Retinal pigment epithelial cell (primary cell): Measurements from ENCODE around the gene ANKRD24.
A peak's percentile ranks its signal among the peaks of the same experiment; 100 is the strongest.
"Not testable (repeated sequence)": the region's sequence is repeated elsewhere in the genome, so short reads cannot be mapped to it uniquely, and the experiment has no call there.

ENCODE experiments used
- DNase-seq: peaks from one replicate; pipeline ENCODE4 v3.0.0-alpha.2; 2010; ENCODE audit warnings: low read depth
- H3K4me3 ChIP-seq: 2 replicates; pipeline ENCODE4 v1.5.1; 2011; ENCODE audit warnings: mild to moderate bottlenecking, low read length, control low read depth, moderate library complexity
- TF ChIP-seq, protein P1 (sequence below): conservative IDR thresholded peaks from 2 replicates; pipeline ENCODE4 v1.5.1; 2011; ENCODE audit warnings: low read depth, low read length, control low read depth, inconsistent platforms

ANKRD24 gene

DNA sequence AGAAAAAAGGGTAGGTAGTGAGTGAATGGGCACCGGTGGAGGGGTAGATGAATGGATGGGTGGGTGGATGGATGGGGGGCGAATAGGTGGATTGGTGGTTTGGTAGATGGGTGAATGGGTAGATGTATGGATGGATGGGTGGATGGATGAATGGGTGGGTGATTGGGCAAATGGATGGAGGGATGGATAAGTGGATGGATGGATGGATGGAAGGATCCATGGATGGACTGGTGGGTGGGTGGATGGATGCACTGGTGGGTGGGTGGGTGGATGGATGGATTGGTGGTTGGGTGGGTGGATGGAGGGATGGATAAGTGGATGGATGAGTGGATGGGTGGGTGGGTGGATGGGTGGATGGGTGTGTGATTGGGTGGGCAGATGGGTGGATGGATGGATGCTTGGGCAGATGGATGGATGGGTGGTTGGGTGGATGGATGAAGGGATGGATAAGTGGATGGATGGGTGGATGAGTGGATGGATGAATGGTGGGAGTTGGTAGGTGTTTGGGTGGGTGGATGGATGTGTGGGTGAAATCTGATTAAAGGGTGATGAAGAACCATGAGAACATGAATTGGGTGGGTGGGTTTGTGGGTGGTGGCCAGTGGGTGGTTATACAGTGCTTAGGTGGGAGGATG, 2.3 kb downstream of the ANKRD24 start:
- no peak overlapping the region for H3K4me3 ChIP-seq
- TF ChIP-seq, protein P1, sequence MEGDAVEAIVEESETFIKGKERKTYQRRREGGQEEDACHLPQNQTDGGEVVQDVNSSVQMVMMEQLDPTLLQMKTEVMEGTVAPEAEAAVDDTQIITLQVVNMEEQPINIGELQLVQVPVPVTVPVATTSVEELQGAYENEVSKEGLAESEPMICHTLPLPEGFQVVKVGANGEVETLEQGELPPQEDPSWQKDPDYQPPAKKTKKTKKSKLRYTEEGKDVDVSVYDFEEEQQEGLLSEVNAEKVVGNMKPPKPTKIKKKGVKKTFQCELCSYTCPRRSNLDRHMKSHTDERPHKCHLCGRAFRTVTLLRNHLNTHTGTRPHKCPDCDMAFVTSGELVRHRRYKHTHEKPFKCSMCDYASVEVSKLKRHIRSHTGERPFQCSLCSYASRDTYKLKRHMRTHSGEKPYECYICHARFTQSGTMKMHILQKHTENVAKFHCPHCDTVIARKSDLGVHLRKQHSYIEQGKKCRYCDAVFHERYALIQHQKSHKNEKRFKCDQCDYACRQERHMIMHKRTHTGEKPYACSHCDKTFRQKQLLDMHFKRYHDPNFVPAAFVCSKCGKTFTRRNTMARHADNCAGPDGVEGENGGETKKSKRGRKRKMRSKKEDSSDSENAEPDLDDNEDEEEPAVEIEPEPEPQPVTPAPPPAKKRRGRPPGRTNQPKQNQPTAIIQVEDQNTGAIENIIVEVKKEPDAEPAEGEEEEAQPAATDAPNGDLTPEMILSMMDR, result no peak
- DNase-seq, result no peak

DNA sequence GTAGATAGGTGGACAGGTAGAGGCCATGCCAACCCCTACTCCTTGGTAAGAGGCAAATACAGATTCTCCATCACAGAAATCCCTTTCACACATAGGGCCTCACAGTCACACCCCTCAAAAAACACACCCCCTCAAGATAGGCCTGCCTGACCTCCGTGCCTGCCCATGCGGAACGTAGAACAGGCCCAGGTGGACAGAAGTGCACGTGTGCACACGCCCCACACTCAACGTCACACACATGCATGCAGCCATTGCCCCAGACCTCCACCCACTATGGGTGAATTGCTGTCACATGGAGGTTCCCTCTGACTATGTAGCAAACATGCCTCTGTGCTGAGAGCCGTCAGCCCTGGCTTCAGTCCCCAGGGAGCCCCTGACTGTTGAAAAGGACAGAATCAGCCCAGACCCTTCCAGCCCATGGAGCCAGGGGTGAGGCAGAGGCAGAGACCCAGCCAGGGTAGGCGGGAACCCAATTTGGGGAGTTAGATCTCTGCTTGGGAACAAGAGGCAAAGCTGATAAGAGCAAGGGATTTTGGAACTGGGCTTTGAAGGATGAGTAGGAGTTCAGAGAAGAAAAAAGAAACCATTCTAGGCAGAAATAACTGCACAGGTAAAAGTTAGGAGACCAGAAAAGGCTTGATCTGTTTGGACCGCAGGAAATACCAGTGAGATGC, 3.1 kb downstream of the ANKRD24 start:
- DNase-seq, result no peak

DNA sequence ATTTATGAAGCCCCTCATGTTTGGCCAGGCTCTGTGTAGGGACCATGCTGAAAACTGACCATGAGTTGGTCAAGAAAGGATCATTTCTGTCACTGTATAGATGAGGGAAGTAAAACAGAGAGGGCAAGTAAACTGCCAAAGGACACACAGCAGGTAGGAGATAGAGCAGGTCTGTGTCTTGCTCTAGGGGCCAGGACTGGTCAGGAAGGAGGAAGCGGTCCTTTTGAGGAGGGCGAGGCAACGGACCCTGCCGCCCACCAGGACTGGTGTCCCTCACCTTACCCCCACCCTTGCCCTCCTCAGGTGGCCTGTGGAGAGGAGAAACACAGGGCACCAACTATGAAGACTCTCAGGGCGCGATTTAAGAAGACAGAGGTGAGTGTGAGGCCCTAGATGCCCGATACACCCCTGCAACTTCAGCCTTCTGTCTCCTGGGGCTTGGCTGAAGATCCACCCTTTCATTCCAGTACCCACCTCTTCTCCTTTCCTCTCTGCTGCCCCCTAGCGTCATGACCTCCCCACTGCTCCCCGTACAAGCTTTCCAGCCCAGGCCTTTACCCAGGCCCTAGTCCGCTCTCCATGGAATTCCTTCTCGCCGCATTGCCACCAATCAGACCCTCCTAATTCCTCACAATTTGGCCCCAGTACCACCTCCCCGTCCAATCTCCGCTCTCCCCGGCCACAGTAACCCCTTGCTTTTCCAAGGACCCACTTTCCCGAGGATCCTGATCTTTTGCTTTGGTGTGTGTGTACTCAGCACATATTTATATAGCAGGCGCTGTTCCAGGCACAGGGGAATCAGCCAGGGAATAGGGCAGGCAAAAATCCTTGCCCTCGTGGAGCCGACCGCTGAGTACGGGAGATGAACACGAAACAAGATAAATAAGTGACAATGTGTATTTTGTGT, 3.9 kb downstream of the ANKRD24 start:
- no peak overlapping the region for H3K4me3 ChIP-seq
- TF ChIP-seq, protein P1, result peak; percentile 89
- DNase-seq, result no peak

More for the DNA sequence above, 3.1 kb downstream of the ANKRD24 start:
- no peak overlapping the region for H3K4me3 ChIP-seq
- TF ChIP-seq, protein P1, result no peak

DNA sequence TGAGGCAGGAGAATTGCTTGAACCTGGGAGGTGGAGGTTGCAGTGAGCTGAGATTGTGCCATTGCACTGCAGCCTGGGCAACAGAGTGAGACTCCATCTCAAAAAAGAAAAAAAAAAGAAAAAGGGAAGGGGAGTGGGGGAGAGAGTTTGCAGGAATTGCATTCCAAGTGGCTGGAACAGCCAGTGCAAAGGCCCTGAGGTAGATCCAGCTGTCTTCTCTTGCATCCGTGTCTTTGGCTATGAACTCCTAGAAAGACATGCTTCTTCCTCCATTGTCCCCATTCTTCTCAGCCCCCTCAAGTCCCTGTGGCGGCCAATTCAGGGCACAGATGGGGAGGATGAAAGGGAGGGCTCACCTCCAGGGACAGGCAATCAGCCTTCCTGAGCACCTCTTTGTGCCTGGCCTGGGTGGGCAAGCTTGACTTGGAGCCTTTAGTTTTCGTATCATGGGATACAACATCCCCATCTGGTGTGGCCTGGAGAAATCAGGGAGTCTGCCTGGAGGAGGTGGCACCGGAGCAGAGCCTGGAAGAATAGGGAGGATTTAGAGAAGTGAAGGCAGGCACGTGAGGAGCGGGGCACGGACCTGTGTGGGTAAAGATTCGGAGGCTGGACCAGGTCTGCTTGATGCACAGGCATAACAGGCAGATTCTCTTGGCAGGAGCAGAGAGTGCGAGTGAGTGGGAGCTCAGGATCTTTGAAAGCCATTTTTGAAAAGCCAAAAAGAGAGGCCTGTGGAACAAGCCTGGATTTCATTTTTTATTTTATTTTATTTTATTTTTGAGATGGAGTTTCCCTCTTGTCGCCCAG, 5.0 kb downstream of the ANKRD24 start:
- DNase-seq, result no peak
- TF ChIP-seq, protein P1, result no peak

DNA sequence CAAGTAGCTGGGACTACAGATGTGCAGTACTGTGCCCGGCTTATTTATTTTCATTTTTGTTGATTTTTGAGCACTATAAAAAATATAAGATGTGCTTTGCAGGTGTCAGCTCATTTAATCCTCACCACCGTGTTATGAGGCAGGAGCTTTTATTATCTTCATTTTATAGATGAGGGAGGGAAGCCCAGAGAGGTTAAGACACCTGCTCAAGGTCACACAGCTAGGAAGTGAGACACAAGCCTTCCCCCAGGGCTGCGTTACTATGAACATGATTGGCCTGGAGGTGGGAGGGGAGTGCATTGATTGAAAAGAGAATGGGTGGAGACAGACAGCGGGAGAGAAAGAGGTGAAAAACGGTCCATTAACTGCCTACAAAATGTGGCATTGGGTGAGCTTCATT, 7.2 kb downstream of the ANKRD24 start:
- H3K4me3 ChIP-seq, result no peak overlapping the region
- no peak for DNase-seq
- TF ChIP-seq, protein P1, result no peak

More for the DNA sequence above, 5.0 kb downstream of the ANKRD24 start:
- no peak overlapping the region for H3K4me3 ChIP-seq

DNA sequence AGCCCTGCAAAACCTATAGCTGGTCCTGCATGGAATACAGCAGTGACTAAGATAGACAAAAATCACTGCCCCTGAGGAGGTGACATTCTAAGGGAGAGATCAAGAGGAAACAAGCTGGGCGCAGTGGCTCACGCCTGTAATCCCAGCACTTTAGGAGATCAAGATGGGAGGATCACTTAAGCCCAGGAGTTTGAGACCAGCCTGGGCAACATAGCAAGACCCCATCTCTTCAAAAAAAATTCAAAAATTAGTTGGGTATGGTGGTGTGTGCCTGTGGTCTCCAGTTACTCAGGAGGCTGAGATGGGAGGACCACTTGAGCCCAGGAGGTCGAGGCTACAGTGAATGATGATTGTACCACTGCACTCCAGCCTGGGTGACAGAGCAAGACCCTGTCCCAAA, 10.0 kb downstream of the ANKRD24 start:
- DNase-seq, H3K4me3 ChIP-seq: not testable (repeated sequence)

DNA sequence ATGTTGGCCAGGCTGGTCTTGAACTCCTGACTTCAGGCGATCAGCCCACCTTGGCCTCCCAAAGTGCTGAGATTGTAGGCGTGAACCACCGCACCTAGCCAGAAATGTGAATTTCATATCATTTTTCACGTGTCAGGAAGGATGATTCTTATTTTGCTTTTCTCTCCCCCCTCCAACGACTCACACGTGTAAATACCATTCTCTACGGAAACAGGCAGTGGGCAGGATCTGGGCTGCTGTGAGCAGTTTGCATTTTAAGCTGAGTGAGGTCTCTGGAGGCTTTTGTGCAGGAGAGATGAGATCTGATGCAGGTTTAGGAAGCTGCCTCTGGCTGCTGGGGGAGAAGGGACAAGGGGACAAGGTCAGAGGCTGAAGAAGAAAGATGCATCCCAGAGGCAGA, 11.9 kb downstream of the ANKRD24 start:
- DNase-seq, result no peak
- H3K4me3 ChIP-seq, result no peak overlapping the region
- TF ChIP-seq, protein P1, result no peak
